ENCODE data around the gene IL2RA. TPM values are rescaled to one million over a fixed set of nuclear protein-coding genes. Genes with fewer than 3 reads are reported as not detected.

Gene IL2RA
- total and polyA plus RNA-seq, 10 donors, result 3.5 to 78.7 (median 15.4) TPM

DNA sequence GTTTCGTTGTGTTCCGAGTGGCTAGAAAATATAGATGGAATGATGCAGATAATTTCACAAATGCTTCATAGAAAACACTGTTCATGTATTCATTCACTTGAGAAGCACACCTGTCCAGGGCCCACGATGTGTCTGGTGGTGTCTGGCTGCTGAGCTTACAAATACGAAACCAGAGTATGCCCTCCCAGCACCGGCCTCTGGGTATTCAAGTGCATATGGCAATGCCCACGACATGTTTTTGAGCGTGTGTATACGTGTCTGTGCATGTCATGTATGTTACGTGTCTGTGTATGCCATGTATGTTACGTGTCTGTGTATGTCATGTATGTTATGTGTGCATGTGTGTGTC is 37.9 kb downstream of the IL2RA start:
- WGBS, 5 donors, result 83 to 97% (median 91%) methylated on average over 10 of the region's 10 CpGs
- H3K4me3 ChIP-seq, result no peak overlapping the region
- no peaks in the 10 kb centered on the region for H3K9me3 ChIP-seq
- H3K27ac ChIP-seq, result no peak overlapping the region
- no peaks in the 10 kb centered on the region for H3K27me3 ChIP-seq (replicated peaks in 1 of 7)
- TF ChIP-seq POLR2AphosphoS5 (IDR thresholded peaks at IDR 0.05), result no peak
- TF ChIP-seq, protein P1, sequence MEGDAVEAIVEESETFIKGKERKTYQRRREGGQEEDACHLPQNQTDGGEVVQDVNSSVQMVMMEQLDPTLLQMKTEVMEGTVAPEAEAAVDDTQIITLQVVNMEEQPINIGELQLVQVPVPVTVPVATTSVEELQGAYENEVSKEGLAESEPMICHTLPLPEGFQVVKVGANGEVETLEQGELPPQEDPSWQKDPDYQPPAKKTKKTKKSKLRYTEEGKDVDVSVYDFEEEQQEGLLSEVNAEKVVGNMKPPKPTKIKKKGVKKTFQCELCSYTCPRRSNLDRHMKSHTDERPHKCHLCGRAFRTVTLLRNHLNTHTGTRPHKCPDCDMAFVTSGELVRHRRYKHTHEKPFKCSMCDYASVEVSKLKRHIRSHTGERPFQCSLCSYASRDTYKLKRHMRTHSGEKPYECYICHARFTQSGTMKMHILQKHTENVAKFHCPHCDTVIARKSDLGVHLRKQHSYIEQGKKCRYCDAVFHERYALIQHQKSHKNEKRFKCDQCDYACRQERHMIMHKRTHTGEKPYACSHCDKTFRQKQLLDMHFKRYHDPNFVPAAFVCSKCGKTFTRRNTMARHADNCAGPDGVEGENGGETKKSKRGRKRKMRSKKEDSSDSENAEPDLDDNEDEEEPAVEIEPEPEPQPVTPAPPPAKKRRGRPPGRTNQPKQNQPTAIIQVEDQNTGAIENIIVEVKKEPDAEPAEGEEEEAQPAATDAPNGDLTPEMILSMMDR (IDR thresholded peaks at IDR 0.05 in 8 of 11, conservative IDR thresholded peaks at IDR 0.05 in 3 of 11), result no peak
- no peak for TF ChIP-seq POLR2A (IDR thresholded peaks at IDR 0.05)
- H3K36me3 ChIP-seq, result peaks cover 0 to 39% (median 2%) of the 10 kb centered on the region in 6 donors
- intact Hi-C loops (cut with DNase I; ENCODE audit: low total_unique reads), result no loop called here
- DNase-seq, result no peak
- peaks cover 0 to 9% (median 0%) of the 10 kb centered on the region in 6 donors for H3K4me1 ChIP-seq

DNA sequence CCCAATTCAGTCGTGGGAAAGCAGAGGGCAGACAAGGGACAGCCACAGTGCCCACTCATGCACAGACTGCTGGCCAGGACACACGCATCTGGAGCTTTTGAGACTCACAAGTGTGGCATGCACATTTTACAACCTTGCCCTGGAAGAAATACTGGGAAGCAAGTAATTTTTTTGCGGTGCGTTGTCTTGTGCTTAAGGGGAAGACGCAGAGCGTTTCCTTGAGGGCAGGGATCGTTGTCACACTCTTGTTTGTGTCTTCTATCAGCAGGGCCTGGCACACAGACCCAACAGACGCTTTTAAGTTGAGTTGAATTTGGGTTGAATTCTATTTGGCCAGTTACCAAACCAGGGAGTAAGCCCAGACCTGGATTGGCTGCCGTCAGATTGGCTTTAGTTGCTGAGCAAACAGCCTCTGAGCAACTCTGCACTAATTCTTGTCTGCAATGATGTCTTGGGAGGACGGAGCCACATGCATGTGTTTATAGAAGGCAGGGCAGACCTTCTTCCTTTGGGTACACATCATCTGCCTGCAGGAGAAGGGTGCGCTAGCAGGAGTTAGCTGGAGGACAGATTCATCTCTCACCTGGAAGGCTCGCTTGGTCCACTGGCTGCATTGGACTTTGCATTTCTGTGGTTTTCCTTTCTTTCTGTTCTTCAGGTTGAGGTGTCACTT is 38.4 kb downstream of the IL2RA start:
- Histone ChIP-seq H3K27ac (no peak overlapping the region), H3K4me3 (no peak overlapping the region), H3K4me1 (peaks cover 0 to 9% (median 0%) of the 10 kb centered on the region in 6 donors), H3K9me3 (no peaks in the 10 kb centered on the region), H3K27me3 (replicated peaks in 1 of 7) (no peaks in the 10 kb centered on the region), H3K36me3 (peaks cover 0 to 40% (median 2%) of the 10 kb centered on the region in 6 donors)
- no peak for TF ChIP-seq POLR2AphosphoS5 (IDR thresholded peaks at IDR 0.05)
- TF ChIP-seq POLR2A (IDR thresholded peaks at IDR 0.05), result no peak
- TF ChIP-seq, protein P1 (IDR thresholded peaks at IDR 0.05 in 8 of 11, conservative IDR thresholded peaks at IDR 0.05 in 3 of 11), result no peak
- intact Hi-C loops (cut with DNase I; ENCODE audit: low total_unique reads), result no loop called here
- WGBS, 5 donors, result 85 to 88% (median 88%) methylated on average over 11 to 12 of the region's 12 CpGs
- no peak for DNase-seq

DNA sequence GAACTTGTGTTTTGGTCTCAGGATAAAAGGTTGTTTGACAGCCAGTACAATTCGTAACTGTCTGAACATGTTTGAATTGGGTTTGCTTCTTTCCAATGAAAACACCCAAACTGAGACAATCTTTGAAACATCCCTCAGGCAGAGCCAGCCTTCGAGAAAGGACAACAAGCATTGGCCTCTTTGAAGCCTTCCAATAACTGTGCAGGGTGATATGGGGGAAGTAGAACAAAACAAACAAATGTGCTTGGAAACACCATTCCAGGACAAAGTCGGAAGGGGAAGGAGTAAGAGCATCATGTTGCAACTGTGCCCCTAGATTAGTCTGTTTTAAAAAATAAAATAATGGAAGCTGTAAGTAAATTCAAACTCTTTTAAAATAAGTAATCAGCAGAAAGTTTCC is 39.5 kb downstream of the IL2RA start:
- Histone ChIP-seq H3K4me3 (no peak overlapping the region), H3K4me1 (peaks cover 0 to 11% (median 3%) of the 10 kb centered on the region in 6 donors), H3K36me3 (peaks cover 0 to 49% (median 2%) of the 10 kb centered on the region in 6 donors), H3K9me3 (no peaks in the 10 kb centered on the region), H3K27me3 (replicated peaks in 1 of 7) (no peaks in the 10 kb centered on the region), H3K27ac (no peak overlapping the region)
- no peak for DNase-seq
- TF ChIP-seq POLR2AphosphoS5 (IDR thresholded peaks at IDR 0.05) (no peak), POLR2A (IDR thresholded peaks at IDR 0.05) (no peak)
- TF ChIP-seq, protein P1 (IDR thresholded peaks at IDR 0.05 in 8 of 11, conservative IDR thresholded peaks at IDR 0.05 in 3 of 11), result no peak
- 70 to 86% (median 83%) methylated on average over 3 of the region's 3 CpGs for WGBS, 5 donors
- intact Hi-C loops (cut with DNase I; ENCODE audit: low total_unique reads), result no loop called here

DNA sequence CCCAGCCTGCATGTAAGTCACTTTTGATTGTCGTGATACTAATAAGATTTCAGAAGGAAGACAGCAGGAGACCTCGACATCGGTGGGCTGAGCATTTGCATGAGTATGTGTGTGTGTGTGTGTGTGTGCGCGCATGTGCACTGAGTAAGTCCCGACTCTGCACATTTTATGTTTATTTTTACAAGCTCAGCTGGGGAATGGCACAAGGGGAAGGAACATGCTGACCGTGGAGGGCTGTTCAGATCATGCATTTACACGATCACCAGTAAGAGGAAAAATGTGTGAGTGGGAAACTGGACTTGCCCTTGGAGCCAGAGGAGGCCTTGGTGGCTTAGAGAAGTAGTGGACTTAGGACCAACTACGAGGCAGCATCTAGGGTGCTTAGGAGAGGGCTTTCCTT is 41.3 kb downstream of the IL2RA start:
- intact Hi-C loops (cut with DNase I; ENCODE audit: low total_unique reads), result no loop called here
- Histone ChIP-seq H3K36me3 (peaks cover 0 to 49% (median 2%) of the 10 kb centered on the region in 6 donors), H3K9me3 (no peaks in the 10 kb centered on the region), H3K4me1 (peaks cover 0 to 19% (median 6%) of the 10 kb centered on the region in 6 donors), H3K4me3 (no peak overlapping the region), H3K27ac (no peak overlapping the region), H3K27me3 (replicated peaks in 1 of 7) (no peaks in the 10 kb centered on the region)
- WGBS, 5 donors, result 55 to 81% (median 65%) methylated on average over 9 of the region's 9 CpGs
- DNase-seq, result no peak
- TF ChIP-seq, protein P1 (IDR thresholded peaks at IDR 0.05 in 8 of 11, conservative IDR thresholded peaks at IDR 0.05 in 3 of 11), result no peak
- TF ChIP-seq POLR2AphosphoS5 (IDR thresholded peaks at IDR 0.05) (no peak), POLR2A (IDR thresholded peaks at IDR 0.05) (no peak)

Data from spleen (tissue), 11 donors.